Spleen (tissue), 11 donors: Measurements from ENCODE around the gene ZNF804B. TPM values are rescaled to one million over a fixed set of nuclear protein-coding genes. Genes with fewer than 3 reads are reported as not detected.

Experiments used
- DNase-seq: peaks from one replicate; pipeline ENCODE4 v3.0.0-alpha.2; 2020
- H3K27ac ChIP-seq, 8 donors: fragments of 200-600 bp; sonication (generic) in 7 of 8; 1 replicate in 4 of 8; 2 replicates in 4 of 8; pipeline versions ENCODE4 v1.5.0 to v1.8.0; 2016 to 2021; ENCODE audit warnings: inconsistent platforms in 4 of 8, mild to moderate bottlenecking in 4 of 8, moderate library complexity in 1 of 8
- H3K27me3 ChIP-seq, 7 donors: fragments of 200-600 bp; sonication (generic) in 6 of 7; replicated peaks in 1 of 7; 1 replicate in 4 of 7; 2 replicates in 3 of 7; pipeline versions ENCODE4 v1.5.0 to v1.8.0; 2016 to 2021; ENCODE audit warnings: inconsistent platforms in 3 of 7, mild to moderate bottlenecking in 1 of 7
- H3K36me3 ChIP-seq, 6 donors: fragments of 200-600 bp; sonication (generic) in 5 of 6; 1 replicate in 4 of 6; 2 replicates in 2 of 6; pipeline versions ENCODE4 v1.5.0 to v1.8.0; 2016 to 2021; ENCODE audit warnings: inconsistent platforms in 2 of 6
- H3K4me1 ChIP-seq, 6 donors: fragments of 200-600 bp; sonication (generic) in 5 of 6; 1 replicate in 3 of 6; 2 replicates in 3 of 6; pipeline versions ENCODE4 v1.5.0 to v1.8.0; 2016 to 2021; ENCODE audit warnings: inconsistent platforms in 3 of 6
- H3K4me3 ChIP-seq, 8 donors: fragments of 200-600 bp; sonication (generic) in 7 of 8; 1 replicate in 4 of 8; 2 replicates in 4 of 8; pipeline versions ENCODE4 v1.5.0 to v1.8.0; 2016 to 2021; ENCODE audit warnings: inconsistent platforms in 4 of 8, mild to moderate bottlenecking in 4 of 8, moderate library complexity in 2 of 8
- H3K9me3 ChIP-seq, 8 donors: fragments of 200-600 bp; sonication (generic) in 7 of 8; 1 replicate in 4 of 8; 2 replicates in 4 of 8; pipeline versions ENCODE4 v1.5.0 to v1.8.0; 2016 to 2021; ENCODE audit warnings: inconsistent platforms in 4 of 8
- CTCF ChIP-seq, 11 experiments: fragments of 200-600 bp in 7 of 11; fragments of 450-650 bp in 4 of 11; sonication (generic) in 4 of 11; IDR thresholded peaks in 8 of 11; conservative IDR thresholded peaks in 3 of 11; 1 replicate in 7 of 11; 2 replicates in 4 of 11; pipeline versions ENCODE4 v1.4.0 to v1.8.0; 2016 to 2021; ENCODE audit warnings: antibody characterized with exemption in 11 of 11, inconsistent platforms in 4 of 11, mild to moderate bottlenecking in 1 of 11
- POLR2A ChIP-seq, 3 donors: fragments of 450-650 bp; IDR thresholded peaks; one replicate each; pipeline ENCODE4 v1.5.1; 2017; ENCODE audit warnings: antibody characterized with exemption in 3 of 3, mild to moderate bottlenecking in 1 of 3
- POLR2AphosphoS5 ChIP-seq, 3 donors: sonication (generic); formaldehyde crosslinking; IDR thresholded peaks; one replicate each; pipeline ENCODE4 v1.5.1; 2017; ENCODE audit warnings: antibody characterized with exemption in 3 of 3
- WGBS, 5 donors: extraction: QIAGEN DNeasy Blood & Tissue Kit in 3 of 5; methylation state at CpG; one replicate each; pipeline versions ENCODE4 v1.1.5 to v1.1.7; 2013 to 2018; 5-methylcytosine and 5-hydroxymethylcytosine counted together
- intact Hi-C: fragments of 100-400 bp; cut with DNase I; formaldehyde crosslinking; loops from one replicate; pipeline ENCODE4 v1.15.0; 2023; ENCODE audit warnings: low total_unique reads
- polyA plus RNA-seq, 3 donors: library from polyadenylated mRNA; stranded (reverse); fragments of 200-250 nt; gene quantifications; one replicate each; pipeline ENCODE4 v1.2.1, GENCODE V29; 2013
- total RNA-seq, 7 donors: library from RNA; depleted of rRNA in 3 of 7; stranded (reverse); fragments of >200 nt in 3 of 7; fragmentation: NEBNext Ultra II Directional in 4 of 7; extraction: Animal tissue kit (Norgen Biotek cat#: 25700) in 4 of 7; gene quantifications; one replicate each; pipeline versions ENCODE4 v1.1.0 to v1.2.1, GENCODE V29; 2016 to 2021
- donor health status: healthy with polysubstance abuse.
- donor health status: DM: no; HTN: no; CAD: no; lungs with moderate emphysema.
- donor health status: DM: no; HTN: no; CAD: no.
- donor health status: Bipolar disorder and iron deficiency.
- donor health status: healthy.
- donor health status: DM: no; HTN: no; CAD: no.
- donor health status: DM: yes; HTN: yes; CAD: no.

Gene ZNF804B
- total and polyA plus RNA-seq, 10 donors, result not detected

GRCh38 chr7:88761779-88762178, 2.3 kb downstream of the ZNF804B start:
- no peaks in the 10 kb centered on the region for H3K36me3 ChIP-seq
- peaks cover 0 to 64% (median 38%) of the 10 kb centered on the region in 7 donors for H3K27me3 ChIP-seq
- intact Hi-C loops, result no loop called here
- peaks cover 4 to 17% (median 9%) of the 10 kb centered on the region in 6 donors for H3K4me1 ChIP-seq
- 47 to 68% (median 56%) methylated on average over 1 of the region's 1 CpG for WGBS, 5 donors
- H3K27ac ChIP-seq, result no peak overlapping the region
- TF ChIP-seq POLR2AphosphoS5 (IDR thresholded peaks at IDR 0.05), result no peak
- TF ChIP-seq POLR2A (IDR thresholded peaks at IDR 0.05), result no peak
- TF ChIP-seq CTCF (IDR thresholded peaks at IDR 0.05 in 8 of 11, conservative IDR thresholded peaks at IDR 0.05 in 3 of 11), result no peak
- no peaks in the 10 kb centered on the region for H3K9me3 ChIP-seq
- H3K4me3 ChIP-seq, result no peak overlapping the region
- DNase-seq, result no peak

DNA sequence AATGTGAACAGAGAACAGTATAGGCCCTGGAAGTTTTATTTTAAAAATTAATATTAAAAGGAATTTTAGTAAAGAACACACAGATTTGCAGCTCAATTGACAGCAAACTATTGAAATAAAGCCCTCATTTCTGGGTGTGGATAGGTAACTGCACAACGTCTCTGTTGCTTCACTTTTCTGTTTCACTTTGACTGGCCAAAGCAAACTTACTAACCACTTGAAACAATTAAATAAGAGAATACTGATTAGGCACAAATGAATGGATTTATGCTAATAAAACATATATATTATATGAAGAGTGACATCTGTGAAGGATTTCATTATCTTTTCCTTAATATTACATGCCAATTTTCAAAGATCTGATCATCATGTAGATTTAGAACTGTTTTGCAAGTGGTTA, 11.9 kb downstream of the ZNF804B start:
- no peak for DNase-seq
- Histone ChIP-seq H3K27me3 (peaks cover 0 to 2% (median 0%) of the 10 kb centered on the region in 7 donors), H3K4me3 (no peak overlapping the region), H3K4me1 (no peaks in the 10 kb centered on the region), H3K27ac (no peak overlapping the region), H3K36me3 (no peaks in the 10 kb centered on the region), H3K9me3 (no peaks in the 10 kb centered on the region)
- TF ChIP-seq CTCF (IDR thresholded peaks at IDR 0.05 in 8 of 11, conservative IDR thresholded peaks at IDR 0.05 in 3 of 11) (no peak), POLR2AphosphoS5 (IDR thresholded peaks at IDR 0.05) (no peak), POLR2A (IDR thresholded peaks at IDR 0.05) (no peak)
- WGBS, 5 donors, result 53 to 81% (median 69%) methylated on average over 1 of the region's 1 CpG
- intact Hi-C loops, result no loop called here

DNA sequence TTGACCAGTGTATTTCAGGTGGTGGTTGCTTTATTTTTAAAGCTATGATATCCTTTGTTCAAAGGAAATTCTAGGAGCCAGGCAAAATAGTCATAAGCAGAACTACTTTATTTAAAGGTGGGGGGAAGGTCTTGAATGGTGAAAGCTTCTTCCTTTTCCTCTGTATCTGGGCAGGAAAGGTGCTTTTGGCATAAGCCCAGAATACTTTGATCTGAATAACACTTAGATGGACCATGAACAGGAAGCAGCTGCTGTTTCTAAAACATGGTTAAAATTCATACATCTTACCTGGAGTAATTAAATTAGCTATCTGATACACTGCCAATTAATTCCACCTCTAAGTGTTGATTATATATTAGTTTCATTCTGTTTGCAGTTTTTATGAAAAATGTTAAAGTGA, 13.3 kb downstream of the ZNF804B start:
- intact Hi-C loops, result no loop called here
- H3K4me3 ChIP-seq, result no peak overlapping the region
- H3K9me3 ChIP-seq, result no peaks in the 10 kb centered on the region
- no peak for DNase-seq
- H3K27me3 ChIP-seq, result peaks cover 0 to 2% (median 0%) of the 10 kb centered on the region in 7 donors
- no peak overlapping the region for H3K27ac ChIP-seq
- H3K4me1 ChIP-seq, result no peaks in the 10 kb centered on the region
- H3K36me3 ChIP-seq, result no peaks in the 10 kb centered on the region
- no peak for TF ChIP-seq POLR2A (IDR thresholded peaks at IDR 0.05)
- no peak for TF ChIP-seq CTCF (IDR thresholded peaks at IDR 0.05 in 8 of 11, conservative IDR thresholded peaks at IDR 0.05 in 3 of 11)
- TF ChIP-seq POLR2AphosphoS5 (IDR thresholded peaks at IDR 0.05), result no peak

GRCh38 chr7:88775838-88776237, 16.3 kb downstream of the ZNF804B start:
- Histone ChIP-seq H3K27me3 (no peaks in the 10 kb centered on the region), H3K4me1 (no peaks in the 10 kb centered on the region), H3K36me3 (no peaks in the 10 kb centered on the region), H3K27ac (no peak overlapping the region), H3K9me3 (no peaks in the 10 kb centered on the region), H3K4me3 (no peak overlapping the region)
- no peak for TF ChIP-seq POLR2AphosphoS5 (IDR thresholded peaks at IDR 0.05)
- no peak for TF ChIP-seq POLR2A (IDR thresholded peaks at IDR 0.05)
- intact Hi-C loops, result no loop called here
- DNase-seq, result no peak

DNA sequence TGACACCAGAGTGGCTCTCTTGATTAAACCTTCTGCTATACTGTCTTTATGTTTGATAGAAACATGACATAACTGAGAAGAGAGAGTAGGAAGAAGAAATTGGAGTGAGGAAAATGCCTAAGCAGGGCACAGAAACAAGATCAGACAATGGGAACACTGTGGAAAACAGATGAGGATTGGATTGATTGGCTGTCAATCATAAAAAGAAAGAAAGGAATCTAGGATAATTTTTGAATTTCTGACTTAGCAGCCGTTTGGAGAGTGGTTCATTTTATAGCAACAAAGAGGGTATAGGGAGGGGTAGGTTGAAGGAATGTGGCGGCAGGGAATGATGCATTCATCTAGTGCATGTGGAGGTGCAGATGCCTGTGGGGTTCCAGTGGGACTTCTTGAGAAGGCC, 28.3 kb downstream of the ZNF804B start:
- no peak for DNase-seq
- intact Hi-C loops, result loop anchor here (5.0 kb wide), 1 partner anchor 1640 kb away; no protein-coding TSS in a partner anchor
- no peaks in the 10 kb centered on the region for H3K9me3 ChIP-seq
- no peak overlapping the region for H3K4me3 ChIP-seq
- WGBS, 5 donors, result 67 to 91% (median 73%) methylated on average over 2 of the region's 2 CpGs
- H3K36me3 ChIP-seq, result no peaks in the 10 kb centered on the region
- no peaks in the 10 kb centered on the region for H3K27me3 ChIP-seq
- no peak overlapping the region for H3K27ac ChIP-seq
- TF ChIP-seq CTCF (IDR thresholded peaks at IDR 0.05 in 8 of 11, conservative IDR thresholded peaks at IDR 0.05 in 3 of 11) (no peak), POLR2A (IDR thresholded peaks at IDR 0.05) (no peak), POLR2AphosphoS5 (IDR thresholded peaks at IDR 0.05) (no peak)
- no peaks in the 10 kb centered on the region for H3K4me1 ChIP-seq
